Body of pancreas (tissue), 4 donors: ENCODE results near the gene ALG14. TPM values are rescaled to one million over a fixed set of nuclear protein-coding genes. Genes with fewer than 3 reads are reported as not detected.

Experiments used
- ATAC-seq: fragments of 150-250 bp; one replicate; pipeline ENCODE4 v1.9.1; 2016
- DNase-seq, 4 donors: peaks; one replicate each; pipeline ENCODE4 v3.0.0-alpha.2; 2019
- H3K27ac ChIP-seq, 4 donors: fragments of 200-600 bp; sonication (generic); 1 replicate in 3 of 4; 2 replicates in 1 of 4; pipeline versions ENCODE4 v1.5.1 to v1.6.1; 2016 to 2019; ENCODE audit warnings: mild to moderate bottlenecking in 1 of 4, mixed read lengths in 1 of 4, moderate library complexity in 1 of 4
- H3K27me3 ChIP-seq, 2 donors: fragments of 200-600 bp; sonication (generic); one replicate each; pipeline ENCODE4 v1.6.0; 2016; ENCODE audit warnings: mild to moderate bottlenecking in 1 of 2
- H3K36me3 ChIP-seq, 2 donors: fragments of 200-600 bp; sonication (generic); replicated peaks in 1 of 2; 2 replicates each; pipeline ENCODE4 v1.5.1; 2016; ENCODE audit warnings: low read depth in 2 of 2; ENCODE audit not compliant: insufficient read depth in 1 of 2
- H3K4me1 ChIP-seq: fragments of 200-600 bp; sonication (generic); one replicate; pipeline ENCODE4 v1.6.0; 2016
- H3K4me3 ChIP-seq, 2 donors: fragments of 200-600 bp; sonication (generic); 1 replicate in 1 of 2; 2 replicates in 1 of 2; pipeline ENCODE4 v1.5.1; 2016 to 2019
- H3K9me3 ChIP-seq, 3 donors: fragments of 200-600 bp; sonication (generic); 1 replicate in 2 of 3; 2 replicates in 1 of 3; pipeline ENCODE4 v1.5.1; 2016
- CTCF ChIP-seq, 7 experiments: fragments of 450-650 bp in 4 of 7; fragments of 200-600 bp in 3 of 7; sonication (generic) in 3 of 7; IDR thresholded peaks; one replicate each; pipeline ENCODE4 v1.5.1; 2016 to 2019; ENCODE audit warnings: antibody characterized with exemption in 7 of 7
- POLR2A ChIP-seq, 3 donors: fragments of 450-650 bp; IDR thresholded peaks; one replicate each; pipeline ENCODE4 v1.6.1; 2016; ENCODE audit warnings: antibody characterized with exemption in 3 of 3, mild to moderate bottlenecking in 2 of 3
- WGBS, 2 donors: methylation state at CpG; one replicate each; pipeline ENCODE4 v1.1.5; 2017; 5-methylcytosine and 5-hydroxymethylcytosine counted together
- intact Hi-C: fragments of 100-400 bp; cut with DNase I; formaldehyde crosslinking; loops from one replicate; pipeline ENCODE4 v1.15.1; 2023
- total RNA-seq, 2 donors: library from RNA; depleted of rRNA; stranded (reverse); fragments of >200 nt; gene quantifications; one replicate each; pipeline ENCODE4 v1.1.0, GENCODE V29; 2016

Gene ALG14
- total RNA-seq, 2 donors from 2014 or later, result 0.78 to 0.99 TPM

GRCh38 chr1:94981575-94981973, 91.2 kb downstream of the ALG14 start:
- H3K27ac ChIP-seq, result no peak overlapping the region
- WGBS, 2 donors, result 84 to 100% methylated on average over 1 of the region's 1 CpG
- H3K9me3 ChIP-seq, result no peaks in the 10 kb centered on the region
- no peaks in the 10 kb centered on the region for H3K4me1 ChIP-seq
- no peak for DNase-seq
- no peaks in the 10 kb centered on the region for H3K27me3 ChIP-seq
- no peak for TF ChIP-seq CTCF (IDR thresholded peaks at IDR 0.05)
- no peak for TF ChIP-seq POLR2A (IDR thresholded peaks at IDR 0.05)
- ATAC-seq, result no peak
- H3K36me3 ChIP-seq, result no peaks in the 10 kb centered on the region
- intact Hi-C loops, result no loop called here
- H3K4me3 ChIP-seq, result no peak overlapping the region

DNA sequence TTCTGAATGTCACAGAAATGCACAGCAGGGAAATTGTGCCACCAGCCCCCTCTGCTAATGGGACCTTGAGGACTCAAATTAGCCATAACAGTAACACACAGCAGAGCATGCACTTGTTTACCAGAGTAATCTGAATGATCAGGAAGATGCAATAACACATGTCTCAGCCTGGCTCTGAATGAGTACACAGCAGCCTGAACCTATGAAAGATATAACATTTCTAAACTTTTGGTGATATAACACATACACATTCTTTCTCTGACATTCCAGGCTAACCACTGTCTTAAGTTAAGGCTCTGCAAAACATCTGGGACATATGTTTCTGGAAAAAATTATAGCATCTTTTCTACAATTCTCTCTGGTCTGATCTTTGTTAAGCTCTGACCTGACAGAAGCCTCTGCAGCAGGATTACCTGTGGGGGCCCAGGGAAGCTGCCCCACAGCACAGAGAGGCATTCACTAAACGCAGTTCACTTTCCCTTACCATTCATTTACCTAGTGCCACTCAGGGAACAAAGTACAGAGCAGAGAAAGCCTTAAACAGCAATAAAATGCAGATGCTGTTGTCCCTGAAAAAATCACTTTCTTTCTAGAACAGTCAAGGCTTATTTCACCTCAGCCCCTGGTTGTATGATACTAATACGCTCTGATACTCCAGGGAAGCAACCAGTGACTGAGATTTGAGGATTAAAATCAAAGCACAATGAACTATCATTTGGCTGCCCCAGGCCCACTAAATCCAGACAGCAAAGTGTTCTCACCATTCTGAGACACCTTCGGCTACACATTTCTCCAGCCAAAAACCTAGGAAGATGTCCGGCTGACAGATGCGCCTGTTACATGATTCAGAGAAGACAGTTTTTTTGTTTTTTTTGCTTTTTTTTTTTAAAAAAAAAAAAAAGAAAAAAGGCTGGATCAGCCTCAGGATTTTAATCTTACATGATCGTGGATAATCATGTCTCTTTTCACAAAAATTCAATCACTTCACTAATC, 91.9 kb downstream of the ALG14 start:
- no peak overlapping the region for H3K4me3 ChIP-seq
- intact Hi-C loops, result no loop called here
- no peak for TF ChIP-seq CTCF (IDR thresholded peaks at IDR 0.05)
- TF ChIP-seq POLR2A (IDR thresholded peaks at IDR 0.05), result no peak
- DNase-seq (no peak), ATAC-seq (no peak)
- no peaks in the 10 kb centered on the region for H3K4me1 ChIP-seq
- H3K27ac ChIP-seq, result no peak overlapping the region
- H3K36me3 ChIP-seq, result no peaks in the 10 kb centered on the region
- H3K9me3 ChIP-seq, result no peaks in the 10 kb centered on the region
- no peaks in the 10 kb centered on the region for H3K27me3 ChIP-seq
- 82 to 90% methylated on average over 6 of the region's 6 CpGs for WGBS, 2 donors

DNA sequence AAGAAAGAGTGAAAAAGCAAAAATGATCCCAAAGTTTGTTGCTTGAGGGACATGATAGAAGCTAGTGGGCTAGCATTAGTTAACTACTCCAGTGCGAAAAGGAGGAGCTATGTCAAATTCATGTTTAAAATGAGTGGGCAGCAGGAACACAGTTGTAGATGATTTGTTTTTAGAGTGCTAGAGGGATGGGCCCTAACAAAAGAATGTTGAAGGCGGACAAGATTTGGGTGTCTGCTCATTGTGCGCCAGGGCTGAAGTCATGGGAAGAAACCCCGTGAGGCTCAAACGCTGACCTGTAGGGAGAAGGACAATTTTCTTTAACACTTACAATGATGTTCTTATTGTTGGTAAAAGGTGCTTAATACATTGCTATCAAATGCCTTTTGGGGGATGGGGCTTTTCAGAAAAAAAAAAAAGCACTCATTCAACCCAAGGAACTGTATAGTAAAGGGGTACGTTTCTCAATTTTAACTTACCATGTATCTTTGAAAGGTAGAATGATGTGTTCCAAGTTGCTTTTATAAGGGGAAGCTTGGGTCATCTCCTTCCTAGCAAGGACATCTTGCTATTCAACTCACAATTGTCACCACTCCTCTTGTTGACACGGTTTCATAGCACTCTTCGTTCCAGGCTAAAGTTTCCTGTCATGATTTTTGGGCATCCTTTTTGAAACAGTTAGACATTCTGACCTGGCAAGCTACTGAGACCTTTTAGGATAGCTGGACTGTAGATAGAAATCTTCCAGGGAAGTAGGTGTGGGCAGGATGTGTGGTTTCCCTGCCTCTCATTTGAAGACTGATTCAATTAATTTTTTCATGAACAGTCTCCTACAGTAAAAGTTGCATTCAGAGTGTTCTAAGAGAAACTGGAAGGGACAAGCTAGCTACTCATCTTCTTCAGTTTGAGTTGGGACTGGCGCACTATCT, 92.8 kb downstream of the ALG14 start:
- no peaks in the 10 kb centered on the region for H3K9me3 ChIP-seq
- no peak for ATAC-seq
- 82 to 83% methylated on average over 9 of the region's 9 CpGs for WGBS, 2 donors
- no peaks in the 10 kb centered on the region for H3K36me3 ChIP-seq
- H3K27ac ChIP-seq, result no peak overlapping the region
- no peaks in the 10 kb centered on the region for H3K4me1 ChIP-seq
- H3K4me3 ChIP-seq, result no peak overlapping the region
- DNase-seq, result no peak
- H3K27me3 ChIP-seq, result no peaks in the 10 kb centered on the region
- TF ChIP-seq POLR2A (IDR thresholded peaks at IDR 0.05) (no peak), CTCF (IDR thresholded peaks at IDR 0.05) (no peak)
- intact Hi-C loops, result no loop called here

DNA sequence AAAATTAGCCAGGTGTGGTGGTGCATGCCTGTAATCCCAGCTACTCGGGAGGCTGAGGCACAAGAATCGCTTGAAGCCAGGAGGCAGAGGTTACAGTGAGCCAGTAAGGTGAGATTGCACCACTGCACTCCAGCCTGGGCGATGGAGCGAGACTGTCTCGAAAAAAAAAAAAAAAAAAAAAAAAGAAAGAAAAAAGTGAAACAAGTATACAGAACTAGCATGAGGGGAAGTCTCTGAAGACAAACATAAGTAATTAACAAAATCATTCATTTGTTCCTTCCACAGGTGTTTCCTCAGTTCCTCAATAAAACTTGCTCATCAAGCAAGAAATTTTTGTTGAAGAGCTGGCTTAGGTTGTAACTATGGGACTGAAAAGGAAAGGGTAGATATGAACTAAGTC, 93.6 kb downstream of the ALG14 start:
- WGBS, 2 donors, result 93 to 97% methylated on average over 5 of the region's 5 CpGs

More for the DNA sequence above, 93.6 kb downstream of the ALG14 start:
- no peak for ATAC-seq
- no peak overlapping the region for H3K4me3 ChIP-seq
- H3K9me3 ChIP-seq, result no peaks in the 10 kb centered on the region
- H3K27me3 ChIP-seq, result no peaks in the 10 kb centered on the region
- intact Hi-C loops, result no loop called here
- H3K4me1 ChIP-seq, result no peaks in the 10 kb centered on the region
- no peaks in the 10 kb centered on the region for H3K36me3 ChIP-seq
- TF ChIP-seq CTCF (IDR thresholded peaks at IDR 0.05), result no peak
- DNase-seq, result no peak
- no peak overlapping the region for H3K27ac ChIP-seq
